Common myeloid progenitor, CD34-positive (primary cell): Measurements from ENCODE around the gene THBS2.
"Not testable (repeated sequence)": the region's sequence is repeated elsewhere in the genome, so short reads cannot be mapped to it uniquely, and the experiment has no call there.

Experiments used
- CTCF ChIA-PET: fragments of 350-600 bp; sonication (Branson Sonifier 250); formaldehyde crosslinking; loops from one replicate; lab custom pipeline; 2021; ENCODE audit warnings: antibody characterized with exemption; lab: Charles Lee
- POLR2A ChIA-PET: fragments of 350-600 bp; sonication (Branson Sonifier 250); formaldehyde crosslinking; loops from one replicate; lab custom pipeline; 2021; ENCODE audit warnings: antibody characterized with exemption; lab: Charles Lee
- DNase-seq, 3 donors: peaks; one replicate each; pipeline versions ENCODE4 v3.0.0 to v3.0.0-alpha.2; 2013
- H3K27ac ChIP-seq, 2 experiments: 1 replicate in 1 of 2; 2 replicates in 1 of 2; pipeline ENCODE4 v1.7.0; 2013; ENCODE audit warnings: inconsistent platforms in 2 of 2, low read length in 2 of 2, mild to moderate bottlenecking in 2 of 2, low read depth in 1 of 2, moderate library complexity in 1 of 2; ENCODE audit not compliant: severe bottlenecking in 2 of 2, insufficient read depth in 1 of 2, poor library complexity in 1 of 2
- H3K27me3 ChIP-seq, 5 experiments: replicated peaks in 2 of 5; 1 replicate in 3 of 5; 2 replicates in 2 of 5; pipeline versions ENCODE4 v1.6.1 to v1.7.0; 2013; ENCODE audit warnings: low read length in 4 of 5, mild to moderate bottlenecking in 2 of 5, moderate library complexity in 2 of 5, inconsistent platforms in 1 of 5; ENCODE audit not compliant: insufficient read depth in 5 of 5, control insufficient read depth in 4 of 5
- H3K36me3 ChIP-seq, 4 experiments: 1 replicate in 2 of 4; 2 replicates in 2 of 4; pipeline versions ENCODE4 v1.6.1 to v1.7.0; 2013; ENCODE audit warnings: low read length in 3 of 4, control low read depth in 1 of 4, mild to moderate bottlenecking in 1 of 4; ENCODE audit not compliant: control insufficient read depth in 4 of 4, insufficient read depth in 4 of 4
- H3K4me1 ChIP-seq, 4 experiments: 1 replicate in 3 of 4; 2 replicates in 1 of 4; pipeline versions ENCODE4 v1.6.1 to v1.7.1; 2013; ENCODE audit warnings: low read length in 3 of 4, mild to moderate bottlenecking in 3 of 4, control low read depth in 1 of 4, inconsistent platforms in 1 of 4, moderate library complexity in 1 of 4; ENCODE audit not compliant: control insufficient read depth in 4 of 4, insufficient read depth in 4 of 4; ENCODE audit errors: control extremely low read depth in 1 of 4
- H3K4me3 ChIP-seq, 7 experiments: 1 replicate in 4 of 7; 2 replicates in 3 of 7; pipeline versions ENCODE4 v1.5.1 to v1.7.0; 2013; ENCODE audit warnings: mild to moderate bottlenecking in 7 of 7, low read length in 6 of 7, moderate library complexity in 6 of 7, inconsistent platforms in 2 of 7, low read depth in 2 of 7, control low read depth in 1 of 7; ENCODE audit not compliant: insufficient read depth in 4 of 7, control insufficient read depth in 1 of 7; ENCODE audit errors: extremely low read depth in 1 of 7
- H3K9me3 ChIP-seq, 5 experiments: 1 replicate in 4 of 5; 2 replicates in 1 of 5; pipeline versions ENCODE4 v1.6.1 to v1.7.1; 2013; ENCODE audit warnings: low read length in 4 of 5, mild to moderate bottlenecking in 2 of 5, inconsistent platforms in 1 of 5, low read depth in 1 of 5, moderate library complexity in 1 of 5; ENCODE audit not compliant: control insufficient read depth in 4 of 5, insufficient read depth in 2 of 5; ENCODE audit errors: control extremely low read depth in 1 of 5
- WGBS: methylation state at CpG from one replicate; pipeline ENCODE4 v1.1.5; 2013; ENCODE audit not compliant: insufficient coverage; 5-methylcytosine and 5-hydroxymethylcytosine counted together

Gene THBS2

DNA sequence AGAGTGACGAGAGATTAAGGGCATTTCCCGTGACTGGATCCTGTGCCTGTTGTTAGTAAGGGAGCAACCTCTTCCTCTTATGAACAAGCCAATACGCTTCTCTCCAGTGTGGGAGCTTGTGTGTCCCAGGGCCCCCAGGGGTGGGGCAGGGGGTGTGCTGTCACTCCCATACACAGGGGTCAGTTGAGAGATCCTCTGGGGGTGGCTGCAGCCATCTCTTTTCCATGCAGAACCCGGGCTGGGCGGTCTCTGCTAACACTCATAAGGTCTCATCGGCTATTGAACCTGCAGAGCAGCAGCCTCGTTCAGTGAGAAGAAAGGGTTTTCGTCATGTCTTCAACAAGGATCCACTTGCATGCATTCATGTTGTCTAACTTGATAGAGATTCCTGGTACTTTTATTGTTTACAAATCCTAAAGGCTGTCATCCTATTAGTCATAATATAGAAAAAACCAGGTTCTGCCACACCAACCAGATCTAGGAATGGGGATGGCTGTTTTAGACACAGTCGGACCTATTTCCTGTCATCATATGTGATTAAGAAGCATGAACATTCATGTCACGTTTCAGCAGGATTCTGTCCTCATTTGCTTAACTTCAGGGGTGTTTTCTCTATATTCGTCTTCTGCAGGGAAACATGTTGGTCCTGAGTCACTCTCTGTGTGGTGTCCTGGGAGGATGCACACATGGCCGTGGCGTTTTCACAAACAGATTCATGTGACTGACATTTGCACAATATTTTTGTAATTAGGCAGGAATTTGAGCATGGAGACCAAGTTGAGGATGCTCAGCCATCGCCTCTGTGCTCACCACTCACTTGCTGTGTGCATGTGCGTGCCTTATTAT is 13.3 kb upstream of the THBS2 start:
- no peak overlapping the region for H3K4me3 ChIP-seq
- DNase-seq, result no peak
- POLR2A ChIA-PET, result no interaction called here
- peaks cover 0 to 2% (median 0%) of the 10 kb centered on the region in 5 experiments for H3K27me3 ChIP-seq
- peaks cover 0 to 4% (median 0%) of the 10 kb centered on the region in 5 experiments for H3K9me3 ChIP-seq
- 96% methylated on average over 11 of the region's 15 CpGs for WGBS
- H3K36me3 ChIP-seq, result no peaks in the 10 kb centered on the region
- H3K27ac ChIP-seq, result no peak overlapping the region
- CTCF ChIA-PET, result no interaction called here
- no peaks in the 10 kb centered on the region for H3K4me1 ChIP-seq

GRCh38 chr6:169266261-169266660 is 12.6 kb upstream of the THBS2 start:
- Histone ChIP-seq H3K27me3 (no peaks in the 10 kb centered on the region), H3K27ac (no peak overlapping the region), H3K9me3 (peaks cover 0 to 4% (median 0%) of the 10 kb centered on the region in 5 experiments), H3K4me1 (no peaks in the 10 kb centered on the region), H3K4me3 (no peak overlapping the region), H3K36me3 (no peaks in the 10 kb centered on the region)
- DNase-seq, result no peak
- ChIA-PET POLR2A (no interaction called here), CTCF (no interaction called here)
- WGBS, result 97% methylated on average over 5 of the region's 5 CpGs

DNA sequence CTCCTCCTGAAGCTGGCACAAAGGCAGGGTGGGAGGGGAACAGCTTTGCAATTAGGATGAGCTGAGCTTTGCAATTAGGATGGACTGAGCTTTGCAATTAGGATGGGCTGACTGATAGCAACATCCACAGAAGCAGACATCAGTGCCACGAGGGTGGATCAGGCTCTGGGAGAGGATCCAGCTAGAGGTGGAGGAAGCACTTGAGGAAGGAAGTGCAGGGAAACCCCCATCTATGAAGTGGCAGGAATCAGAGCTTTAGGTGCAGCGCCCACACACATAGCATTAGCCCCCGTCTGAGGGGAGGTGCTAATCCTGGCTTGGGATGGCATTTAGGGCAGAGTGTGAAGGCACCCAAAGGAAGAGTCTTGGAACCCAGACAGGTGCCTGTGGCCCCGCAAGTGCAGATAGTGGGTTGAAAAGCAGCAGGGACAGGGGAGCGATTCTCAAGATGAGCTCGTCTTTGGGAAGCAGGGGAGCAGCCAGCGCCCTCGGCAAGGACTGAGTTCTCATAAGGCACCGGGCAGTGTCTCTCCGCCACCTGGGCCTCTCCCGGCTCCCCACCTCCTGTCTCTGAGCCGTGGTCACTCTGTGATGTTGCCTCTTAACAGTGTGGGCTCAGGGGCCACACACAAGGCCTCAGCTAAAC is 12.0 kb upstream of the THBS2 start:
- Histone ChIP-seq H3K4me1 (no peaks in the 10 kb centered on the region), H3K27ac (no peak overlapping the region), H3K36me3 (no peaks in the 10 kb centered on the region), H3K4me3 (no peak overlapping the region), H3K27me3 (no peaks in the 10 kb centered on the region), H3K9me3 (peaks cover 0 to 4% (median 0%) of the 10 kb centered on the region in 5 experiments)
- CTCF ChIA-PET, result no interaction called here
- POLR2A ChIA-PET, result no interaction called here
- WGBS, result 82% methylated on average over 11 of the region's 12 CpGs
- no peak for DNase-seq

GRCh38 chr6:169263836-169264608 is 10.4 kb upstream of the THBS2 start:
- DNase-seq, result no peak
- POLR2A ChIA-PET, result no interaction called here
- Histone ChIP-seq H3K36me3 (no peaks in the 10 kb centered on the region), H3K9me3 (peaks cover 0 to 2% (median 0%) of the 10 kb centered on the region in 5 experiments), H3K27ac (no peak overlapping the region), H3K4me1 (no peaks in the 10 kb centered on the region), H3K27me3 (peaks cover 0 to 3% (median 0%) of the 10 kb centered on the region in 5 experiments), H3K4me3 (no peak overlapping the region)
- CTCF ChIA-PET, result no interaction called here
- WGBS, result 95% methylated on average over 20 of the region's 21 CpGs

DNA sequence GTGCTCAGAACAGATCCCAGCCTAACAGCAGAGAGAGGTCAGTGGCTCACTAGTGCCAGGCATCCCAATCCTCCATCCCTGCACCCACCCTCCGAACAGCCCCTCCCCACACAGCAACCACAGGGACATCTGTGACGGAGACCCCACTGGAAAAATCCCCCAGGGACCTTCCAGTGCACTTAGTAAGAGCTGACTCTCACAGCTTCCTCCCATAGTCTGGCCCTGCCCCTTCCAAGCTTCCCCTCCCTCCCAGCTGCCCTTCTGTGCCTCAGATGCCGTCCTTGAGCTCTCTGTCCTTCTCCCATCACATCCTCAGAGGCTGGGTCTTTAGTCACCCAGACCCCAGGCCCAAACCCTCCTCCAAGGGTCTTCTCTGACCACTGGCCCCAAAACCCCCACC is 9.7 kb upstream of the THBS2 start:
- no peak for DNase-seq
- CTCF ChIA-PET, result no interaction called here
- Histone ChIP-seq H3K27me3 (peaks cover 0 to 3% (median 0%) of the 10 kb centered on the region in 5 experiments), H3K9me3 (peaks cover 0 to 1% (median 0%) of the 10 kb centered on the region in 5 experiments), H3K4me3 (no peak overlapping the region), H3K36me3 (no peaks in the 10 kb centered on the region), H3K4me1 (no peaks in the 10 kb centered on the region), H3K27ac (no peak overlapping the region)
- 67% methylated on average over 3 of the region's 3 CpGs for WGBS
- POLR2A ChIA-PET, result no interaction called here

- WGBS, result 96% methylated on average over 4 of the region's 14 CpGs
- H3K4me1 ChIP-seq, POLR2A ChIA-PET, DNase-seq, H3K9me3 ChIP-seq, H3K36me3 ChIP-seq, H3K27ac ChIP-seq, CTCF ChIA-PET, H3K4me3 ChIP-seq, H3K27me3 ChIP-seq: not testable (repeated sequence)
Observed at GRCh38 chr6:169262602-169263001, 9.0 kb upstream of the THBS2 start.
